NT2/D1 (cell line): ENCODE results near the gene RPS6KA4.

ENCODE experiments used
- SUZ12 ChIP-seq: IDR thresholded peaks from 2 replicates; pipeline ENCODE4 v1.6.1; 2011; ENCODE audit not compliant: insufficient read length, insufficient read depth; ENCODE audit errors: extremely low read depth
- YY1 ChIP-seq: IDR thresholded peaks from 2 replicates; pipeline ENCODE4 v1.6.1; 2011; ENCODE audit not compliant: insufficient read length, insufficient read depth
- ZNF274 ChIP-seq: IDR thresholded peaks from 2 replicates; pipeline ENCODE4 v1.6.1; 2011; ENCODE audit warnings: mild to moderate bottlenecking, low read depth, low read length

DNA sequence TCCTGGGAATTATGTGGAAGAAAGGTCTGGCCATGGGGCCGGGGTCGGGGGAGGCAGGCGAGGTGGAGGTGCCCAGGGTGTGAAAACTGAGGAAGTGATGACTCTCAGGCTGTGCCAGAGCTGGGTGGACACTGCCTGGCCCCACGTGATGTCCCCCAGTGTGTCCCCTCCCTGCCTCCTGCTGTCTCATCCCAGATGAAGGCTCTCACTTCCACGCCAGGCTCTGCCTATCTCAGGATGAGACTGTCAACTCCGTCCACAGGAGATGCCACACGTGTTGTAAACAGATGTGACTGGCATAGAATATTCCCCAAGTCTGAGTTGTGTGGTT is 51.4 kb downstream of the RPS6KA4 start:
- TF ChIP-seq ZNF274 (no peak), YY1 (no peak), SUZ12 (no peak)
